ENCODE measurements around the gene RALA. TPM values are rescaled to one million over a fixed set of nuclear protein-coding genes. Genes with fewer than 3 reads are reported as not detected.

Gene RALA
- polyA plus RNA-seq, 2 donors = 52.4 to 71.2 TPM

- Histone ChIP-seq H3K27ac (ENCODE audit: low read depth in 2 of 2, low read length in 1 of 2) (peak overlapping the region; percentile 16 to 50), H3K27me3 (ENCODE audit: control insufficient read depth in 1 of 2, insufficient read depth in 2 of 2, low read length in 2 of 2) (peaks cover 0 to 3% of the 10 kb centered on the region in 2 donors), H3K4me1 (ENCODE audit: control insufficient read depth in 2 of 2, insufficient read depth in 2 of 2, low read length in 1 of 2) (peaks cover 0 to 3% of the 10 kb centered on the region in 2 donors), H3K36me3 (ENCODE audit: control insufficient read depth in 2 of 2, insufficient read depth in 2 of 2, low read length in 1 of 2) (no peaks in the 10 kb centered on the region), H3K9me3 (ENCODE audit: control insufficient read depth in 2 of 2, insufficient read depth in 1 of 2, low read depth in 1 of 2, low read length in 1 of 2) (no peaks in the 10 kb centered on the region), H3K4me3 (ENCODE audit: low read depth in 1 of 2, low read length in 2 of 2) (peak overlapping the region; percentile 38 to 39)
- 48 to 68% methylated on average over 5 of the region's 5 CpGs for WGBS, 2 donors
Observed at GRCh38 chr7:39609935-39610263, 13.5 kb upstream of the RALA start.

- Histone ChIP-seq H3K4me3 (ENCODE audit: low read depth in 1 of 2, low read length in 2 of 2) (no peak overlapping the region), H3K4me1 (ENCODE audit: control insufficient read depth in 2 of 2, insufficient read depth in 2 of 2, low read length in 1 of 2) (peaks cover 0 to 3% of the 10 kb centered on the region in 2 donors), H3K27ac (ENCODE audit: low read depth in 2 of 2, low read length in 1 of 2) (no peak overlapping the region), H3K9me3 (ENCODE audit: control insufficient read depth in 2 of 2, insufficient read depth in 1 of 2, low read depth in 1 of 2, low read length in 1 of 2) (no peaks in the 10 kb centered on the region), H3K36me3 (ENCODE audit: control insufficient read depth in 2 of 2, insufficient read depth in 2 of 2, low read length in 1 of 2) (no peaks in the 10 kb centered on the region), H3K27me3 (ENCODE audit: control insufficient read depth in 1 of 2, insufficient read depth in 2 of 2, low read length in 2 of 2) (peaks cover 0 to 3% of the 10 kb centered on the region in 2 donors)
- 77 to 85% methylated on average over 4 of the region's 4 CpGs for WGBS, 2 donors
Observed at GRCh38 chr7:39613577-39613976, 9.8 kb upstream of the RALA start.

DNA sequence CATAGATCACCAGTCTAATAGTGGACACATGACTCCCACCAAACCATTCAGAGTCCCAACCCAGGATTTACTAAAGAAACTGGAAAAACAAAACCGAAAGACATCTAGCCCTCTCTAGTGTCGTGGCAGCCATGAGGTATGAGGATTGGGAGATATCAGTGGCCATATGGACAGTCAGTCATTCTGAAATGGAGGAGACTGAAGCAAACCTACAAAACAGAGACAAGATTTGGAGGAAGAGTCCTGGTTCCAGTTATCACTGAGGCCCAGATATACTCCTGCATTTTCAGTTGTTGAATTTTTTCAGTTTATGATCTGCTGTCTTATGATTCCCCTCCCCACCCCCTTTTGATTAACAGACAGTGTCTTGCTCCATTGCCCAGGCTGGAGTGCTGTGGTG, 9.1 kb upstream of the RALA start:
- H3K36me3 ChIP-seq (ENCODE audit: control insufficient read depth in 2 of 2, insufficient read depth in 2 of 2, low read length in 1 of 2) = no peaks in the 10 kb centered on the region
- 96 to 97% methylated on average over 2 of the region's 2 CpGs for WGBS, 2 donors
- H3K27me3 ChIP-seq (ENCODE audit: control insufficient read depth in 1 of 2, insufficient read depth in 2 of 2, low read length in 2 of 2) = peaks cover 0 to 3% of the 10 kb centered on the region in 2 donors
- no peak overlapping the region for H3K4me3 ChIP-seq (ENCODE audit: low read depth in 1 of 2, low read length in 2 of 2)
- peaks cover 0 to 3% of the 10 kb centered on the region in 2 donors for H3K4me1 ChIP-seq (ENCODE audit: control insufficient read depth in 2 of 2, insufficient read depth in 2 of 2, low read length in 1 of 2)
- H3K9me3 ChIP-seq (ENCODE audit: control insufficient read depth in 2 of 2, insufficient read depth in 1 of 2, low read depth in 1 of 2, low read length in 1 of 2) = no peaks in the 10 kb centered on the region
- H3K27ac ChIP-seq (ENCODE audit: low read depth in 2 of 2, low read length in 1 of 2) = no peak overlapping the region

GRCh38 chr7:39615350-39615975, 7.9 kb upstream of the RALA start:
- 46 to 53% methylated on average over 1 of the region's 1 CpG for WGBS, 2 donors
- no peaks in the 10 kb centered on the region for H3K9me3 ChIP-seq (ENCODE audit: control insufficient read depth in 2 of 2, insufficient read depth in 1 of 2, low read depth in 1 of 2, low read length in 1 of 2)

GRCh38 chr7:39616138-39616537, 7.2 kb upstream of the RALA start:
- Histone ChIP-seq H3K36me3 (ENCODE audit: control insufficient read depth in 2 of 2, insufficient read depth in 2 of 2, low read length in 1 of 2) (no peaks in the 10 kb centered on the region), H3K9me3 (ENCODE audit: control insufficient read depth in 2 of 2, insufficient read depth in 1 of 2, low read depth in 1 of 2, low read length in 1 of 2) (no peaks in the 10 kb centered on the region), H3K4me1 (ENCODE audit: control insufficient read depth in 2 of 2, insufficient read depth in 2 of 2, low read length in 1 of 2) (no peaks in the 10 kb centered on the region), H3K27me3 (ENCODE audit: control insufficient read depth in 1 of 2, insufficient read depth in 2 of 2, low read length in 2 of 2) (peaks cover 0 to 3% of the 10 kb centered on the region in 2 donors), H3K27ac (ENCODE audit: low read depth in 2 of 2, low read length in 1 of 2) (no peak overlapping the region), H3K4me3 (ENCODE audit: low read depth in 1 of 2, low read length in 2 of 2) (no peak overlapping the region)
- WGBS, 2 donors = 19 to 33% methylated on average over 1 of the region's 1 CpG

More at GRCh38 chr7:39615350-39615975, 7.9 kb upstream of the RALA start:
- Histone ChIP-seq H3K4me1 (ENCODE audit: control insufficient read depth in 2 of 2, insufficient read depth in 2 of 2, low read length in 1 of 2) (no peaks in the 10 kb centered on the region), H3K36me3 (ENCODE audit: control insufficient read depth in 2 of 2, insufficient read depth in 2 of 2, low read length in 1 of 2) (no peaks in the 10 kb centered on the region), H3K4me3 (ENCODE audit: low read depth in 1 of 2, low read length in 2 of 2) (no peak overlapping the region), H3K27me3 (ENCODE audit: control insufficient read depth in 1 of 2, insufficient read depth in 2 of 2, low read length in 2 of 2) (peaks cover 0 to 3% of the 10 kb centered on the region in 2 donors), H3K27ac (ENCODE audit: low read depth in 2 of 2, low read length in 1 of 2) (no peak overlapping the region)

DNA sequence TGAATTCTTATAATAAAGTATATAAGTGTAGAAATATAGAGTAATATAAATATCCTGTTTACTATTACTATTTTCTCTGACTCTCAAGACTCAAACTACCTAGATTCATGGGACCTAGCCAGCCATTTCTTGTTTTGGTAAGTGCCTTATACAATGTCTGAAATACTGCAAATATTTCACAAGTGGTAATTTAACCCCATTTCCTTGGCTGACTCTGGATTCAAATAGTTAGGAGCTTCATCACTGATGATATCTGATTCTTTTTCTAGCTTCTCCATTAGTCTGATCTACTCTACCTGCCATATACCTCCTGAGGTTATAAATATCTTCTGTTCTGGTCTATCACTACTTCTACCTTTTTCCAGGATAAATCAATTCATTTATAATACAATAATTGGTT, 6.4 kb upstream of the RALA start:
- Histone ChIP-seq H3K4me1 (ENCODE audit: control insufficient read depth in 2 of 2, insufficient read depth in 2 of 2, low read length in 1 of 2) (no peaks in the 10 kb centered on the region), H3K9me3 (ENCODE audit: control insufficient read depth in 2 of 2, insufficient read depth in 1 of 2, low read depth in 1 of 2, low read length in 1 of 2) (no peaks in the 10 kb centered on the region), H3K27ac (ENCODE audit: low read depth in 2 of 2, low read length in 1 of 2) (no peak overlapping the region), H3K4me3 (ENCODE audit: low read depth in 1 of 2, low read length in 2 of 2) (no peak overlapping the region), H3K36me3 (ENCODE audit: control insufficient read depth in 2 of 2, insufficient read depth in 2 of 2, low read length in 1 of 2) (no peaks in the 10 kb centered on the region), H3K27me3 (ENCODE audit: control insufficient read depth in 1 of 2, insufficient read depth in 2 of 2, low read length in 2 of 2) (peaks cover 0 to 3% of the 10 kb centered on the region in 2 donors)

DNA sequence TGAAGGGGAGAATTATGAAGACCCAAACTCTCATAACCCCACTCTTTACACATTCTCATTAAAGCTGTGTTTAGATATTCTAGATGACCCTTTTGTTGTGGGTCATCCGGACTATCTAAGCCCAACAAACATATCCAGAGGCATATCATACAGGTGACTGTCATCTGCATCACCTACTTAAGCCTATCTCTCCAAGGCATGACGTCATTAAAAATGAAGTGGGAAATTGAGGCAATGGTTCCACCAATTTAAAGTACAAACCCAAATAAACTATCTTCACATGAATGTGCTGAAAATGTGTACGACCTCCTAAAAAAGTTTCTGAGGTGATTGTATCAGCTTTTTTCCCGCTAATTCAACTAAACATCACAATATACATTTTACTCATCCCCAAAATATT, 4.5 kb upstream of the RALA start:
- H3K4me3 ChIP-seq (ENCODE audit: low read depth in 1 of 2, low read length in 2 of 2) = no peak overlapping the region
- H3K27ac ChIP-seq (ENCODE audit: low read depth in 2 of 2, low read length in 1 of 2) = no peak overlapping the region
- no peaks in the 10 kb centered on the region for H3K36me3 ChIP-seq (ENCODE audit: control insufficient read depth in 2 of 2, insufficient read depth in 2 of 2, low read length in 1 of 2)
- H3K27me3 ChIP-seq (ENCODE audit: control insufficient read depth in 1 of 2, insufficient read depth in 2 of 2, low read length in 2 of 2) = peaks cover 0 to 3% of the 10 kb centered on the region in 2 donors
- no peaks in the 10 kb centered on the region for H3K9me3 ChIP-seq (ENCODE audit: control insufficient read depth in 2 of 2, insufficient read depth in 1 of 2, low read depth in 1 of 2, low read length in 1 of 2)
- H3K4me1 ChIP-seq (ENCODE audit: control insufficient read depth in 2 of 2, insufficient read depth in 2 of 2, low read length in 1 of 2) = no peaks in the 10 kb centered on the region
- 87 to 89% methylated on average over 4 of the region's 4 CpGs for WGBS, 2 donors

DNA sequence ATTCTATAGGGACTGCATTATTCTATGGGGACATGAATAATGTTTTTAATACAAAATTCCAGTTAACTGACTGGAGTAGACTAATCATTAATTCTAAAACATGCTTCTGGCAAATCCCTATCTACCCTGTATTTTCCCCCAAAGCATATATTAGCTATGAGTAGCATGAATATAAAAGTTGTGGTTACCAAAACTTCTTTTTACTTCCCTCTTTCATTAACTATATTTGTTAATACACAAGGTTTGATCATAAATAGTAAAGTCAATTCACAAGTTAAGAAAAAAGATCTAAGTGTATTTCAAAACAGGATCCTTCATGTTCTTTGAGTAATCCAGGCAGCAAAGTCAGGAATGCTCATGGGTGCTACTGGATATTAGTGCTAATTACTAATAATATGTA, 2.9 kb upstream of the RALA start:
- Histone ChIP-seq H3K9me3 (ENCODE audit: control insufficient read depth in 2 of 2, insufficient read depth in 1 of 2, low read depth in 1 of 2, low read length in 1 of 2) (no peaks in the 10 kb centered on the region), H3K36me3 (ENCODE audit: control insufficient read depth in 2 of 2, insufficient read depth in 2 of 2, low read length in 1 of 2) (no peaks in the 10 kb centered on the region), H3K4me3 (ENCODE audit: low read depth in 1 of 2, low read length in 2 of 2) (no peak overlapping the region), H3K27ac (ENCODE audit: low read depth in 2 of 2, low read length in 1 of 2) (no peak overlapping the region), H3K27me3 (ENCODE audit: control insufficient read depth in 1 of 2, insufficient read depth in 2 of 2, low read length in 2 of 2) (no peaks in the 10 kb centered on the region), H3K4me1 (ENCODE audit: control insufficient read depth in 2 of 2, insufficient read depth in 2 of 2, low read length in 1 of 2) (no peaks in the 10 kb centered on the region)

DNA sequence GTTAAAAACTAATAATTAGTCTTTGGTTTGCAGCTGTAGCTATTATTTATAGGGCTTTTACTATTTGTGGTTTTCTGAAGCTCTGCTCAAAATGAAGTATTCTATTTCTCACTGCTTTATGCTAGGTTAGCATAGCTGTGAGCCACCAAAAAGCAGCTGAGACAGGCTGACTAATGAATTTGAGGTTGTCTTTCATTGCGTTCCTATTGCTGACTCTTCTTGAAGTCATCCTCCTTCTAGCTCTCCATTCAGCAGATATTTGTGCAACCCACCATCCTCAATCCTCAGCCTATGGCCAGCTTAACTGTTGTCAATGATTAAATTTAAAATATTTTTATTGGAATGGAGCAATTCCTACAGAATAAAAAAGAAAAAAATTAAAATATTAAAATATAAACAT, 2.1 kb upstream of the RALA start:
- H3K27ac ChIP-seq (ENCODE audit: low read depth in 2 of 2, low read length in 1 of 2) = no peak overlapping the region
- H3K9me3 ChIP-seq (ENCODE audit: control insufficient read depth in 2 of 2, insufficient read depth in 1 of 2, low read depth in 1 of 2, low read length in 1 of 2) = no peaks in the 10 kb centered on the region
- 75% methylated on average over 1 of the region's 1 CpG for WGBS, 2 donors
- H3K27me3 ChIP-seq (ENCODE audit: control insufficient read depth in 1 of 2, insufficient read depth in 2 of 2, low read length in 2 of 2) = no peaks in the 10 kb centered on the region
- H3K4me1 ChIP-seq (ENCODE audit: control insufficient read depth in 2 of 2, insufficient read depth in 2 of 2, low read length in 1 of 2) = peaks cover 0 to under 1% of the 10 kb centered on the region in 2 donors
- H3K36me3 ChIP-seq (ENCODE audit: control insufficient read depth in 2 of 2, insufficient read depth in 2 of 2, low read length in 1 of 2) = no peaks in the 10 kb centered on the region
- no peak overlapping the region for H3K4me3 ChIP-seq (ENCODE audit: low read depth in 1 of 2, low read length in 2 of 2)

- Histone ChIP-seq H3K9me3 (ENCODE audit: control insufficient read depth in 2 of 2, insufficient read depth in 1 of 2, low read depth in 1 of 2, low read length in 1 of 2) (no peaks in the 10 kb centered on the region), H3K4me1 (ENCODE audit: control insufficient read depth in 2 of 2, insufficient read depth in 2 of 2, low read length in 1 of 2) (peaks cover 0 to 2% of the 10 kb centered on the region in 2 donors), H3K27ac (ENCODE audit: low read depth in 2 of 2, low read length in 1 of 2) (no peak overlapping the region), H3K36me3 (ENCODE audit: control insufficient read depth in 2 of 2, insufficient read depth in 2 of 2, low read length in 1 of 2) (no peaks in the 10 kb centered on the region), H3K27me3 (ENCODE audit: control insufficient read depth in 1 of 2, insufficient read depth in 2 of 2, low read length in 2 of 2) (no peaks in the 10 kb centered on the region), H3K4me3 (ENCODE audit: low read depth in 1 of 2, low read length in 2 of 2) (no peak overlapping the region)
- 91% methylated on average over 1 of the region's 1 CpG for WGBS, 2 donors
Observed at GRCh38 chr7:39621784-39622411, 1.5 kb upstream of the RALA start.
